PC-3 (cell line): ENCODE results near the gene PTPRN2. TPM values are rescaled to one million over a fixed set of nuclear protein-coding genes. Genes with fewer than 3 reads are reported as not detected.
A peak's percentile ranks its signal among the peaks of the same experiment; 100 is the strongest.

Experiments
- ATAC-seq: fragments of 200-7000 bp; cut with Tn5 transposase; 2 replicates; pipeline ENCODE4 v1.9.1; 2020; ENCODE audit warnings: mild to moderate bottlenecking, moderate library complexity
- BruUV-seq: library from RNA; stranded (reverse); fragments of 400-500 nt; replicated peaks from 2 replicates; lab custom pipeline; 2021; lab: Mats Ljungman, UMichigan
- CTCF ChIA-PET: fragments of 300-600 bp; sonication (Branson Sonifier 250); formaldehyde crosslinking; loops from one replicate; lab custom pipeline; 2022; ENCODE audit warnings: antibody characterized with exemption; lab: Charles Lee
- POLR2A ChIA-PET: fragments of 300-600 bp; sonication (Branson Sonifier 250); formaldehyde crosslinking; loops from one replicate; lab custom pipeline; 2022; ENCODE audit warnings: antibody characterized with exemption; ENCODE audit not compliant: unreplicated experiment; lab: Charles Lee
- DNase-seq: peaks from one replicate; pipeline ENCODE4 v3.0.0-alpha.2; 2015
- H2AFZ ChIP-seq: fragments of 300-600 bp; sonication (generic); 2 replicates; pipeline ENCODE4 v1.6.0; 2016; ENCODE audit warnings: antibody characterized with exemption, low read length
- H3F3A ChIP-seq: fragments of 300-600 bp; sonication (generic); one replicate; pipeline ENCODE4 v1.6.0; 2017; ENCODE audit warnings: antibody characterized with exemption, low read length, control low read depth, mild to moderate bottlenecking; ENCODE audit not compliant: unreplicated experiment
- H3K27ac ChIP-seq: fragments of 300-600 bp; sonication (generic); 2 replicates; pipeline ENCODE4 v1.5.1; 2016; ENCODE audit warnings: mild to moderate bottlenecking, low read length
- H3K27me3 ChIP-seq: fragments of 300-600 bp; sonication (generic); 2 replicates; pipeline ENCODE4 v1.6.1; 2016; ENCODE audit warnings: low read length, mixed read lengths
- H3K36me3 ChIP-seq: fragments of 300-600 bp; sonication (generic); 2 replicates; pipeline ENCODE4 v1.6.1; 2016; ENCODE audit warnings: low read depth, mixed run types, low read length, mixed read lengths
- H3K4me1 ChIP-seq: fragments of 300-600 bp; sonication (generic); 2 replicates; pipeline ENCODE4 v1.5.1; 2016; ENCODE audit warnings: low read length; ENCODE audit not compliant: insufficient read depth
- H3K4me2 ChIP-seq: fragments of 300-600 bp; sonication (generic); 2 replicates; pipeline ENCODE4 v1.6.0; 2016; ENCODE audit warnings: low read length
- H3K4me3 ChIP-seq: fragments of 300-600 bp; sonication (generic); 2 replicates; pipeline ENCODE4 v1.5.1; 2016; ENCODE audit warnings: mild to moderate bottlenecking, low read length, mixed read lengths
- H3K79me2 ChIP-seq: fragments of 300-600 bp; sonication (generic); 2 replicates; pipeline ENCODE4 v1.6.1; 2017; ENCODE audit warnings: low read length, mixed read lengths
- H3K9ac ChIP-seq: fragments of 300-600 bp; sonication (generic); 2 replicates; pipeline ENCODE4 v1.6.0; 2016; ENCODE audit warnings: mild to moderate bottlenecking, low read length
- H3K9me2 ChIP-seq: fragments of 300-600 bp; sonication (generic); replicated peaks from 2 replicates; pipeline ENCODE4 v1.6.1; 2016; ENCODE audit warnings: mixed run types, low read length, mixed read lengths
- H3K9me3 ChIP-seq: fragments of 300-600 bp; sonication (generic); 2 replicates; pipeline ENCODE4 v1.6.1; 2016; ENCODE audit warnings: low read length, mixed read lengths
- H4K20me1 ChIP-seq: fragments of 300-600 bp; sonication (generic); 2 replicates; pipeline ENCODE4 v1.6.1; 2016; ENCODE audit warnings: low read length, mixed read lengths
- EZH2 ChIP-seq: fragments of 300-600 bp; sonication (generic); IDR thresholded peaks from one replicate; pipeline ENCODE4 v1.6.1; 2017; ENCODE audit warnings: antibody characterized with exemption, mild to moderate bottlenecking, low read length; ENCODE audit not compliant: unreplicated experiment
- EZH2phosphoT487 ChIP-seq: fragments of 300-600 bp; sonication (generic); IDR thresholded peaks from 2 replicates; pipeline ENCODE4 v1.6.1; 2018; ENCODE audit warnings: mild to moderate bottlenecking, antibody characterized with exemption, low read length, borderline replicate concordance
- intact Hi-C: fragments of 100-400 bp; cut with micrococcal nuclease; formaldehyde crosslinking; loops from 2 replicates; pipeline ENCODE4 v1.9.0; 2023
- total RNA-seq: library from RNA; depleted of rRNA; stranded (reverse); fragments of >200 nt; gene quantifications from 2 replicates; pipeline ENCODE4 v1.2.3, GENCODE V29; 2014
- TF ChIP-seq, protein P1 (sequence below): fragments of 300-600 bp; sonication (generic); conservative IDR thresholded peaks from 2 replicates; pipeline ENCODE4 v1.5.1; 2017; ENCODE audit warnings: antibody characterized with exemption, low read depth, mild to moderate bottlenecking, low read length

Gene PTPRN2
- total RNA-seq, 1 experiment from 2014 or later, result 3.2 TPM

DNA sequence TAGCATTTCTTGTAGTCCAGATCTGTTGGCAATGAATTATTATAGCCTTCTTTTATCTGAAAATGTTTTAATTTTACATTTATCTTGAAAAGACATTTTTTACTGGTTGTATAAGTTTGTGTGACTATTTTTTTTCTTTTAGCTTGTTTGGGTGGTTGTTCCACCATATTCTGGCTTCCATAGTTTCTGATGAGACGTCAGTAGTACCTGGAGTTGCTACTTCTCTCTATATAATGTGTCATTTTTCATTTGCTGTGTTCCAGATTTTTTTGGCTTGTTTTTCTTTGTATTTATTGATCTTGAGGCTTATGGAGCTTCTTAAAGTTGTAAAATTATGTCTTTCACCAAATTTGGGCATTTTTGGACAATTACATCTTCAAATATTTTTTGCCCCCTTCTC, 1082.0 kb downstream of the PTPRN2 start:
- POLR2A ChIA-PET, result no interaction called here
- no peaks in the 10 kb centered on the region for H3K36me3 ChIP-seq

DNA sequence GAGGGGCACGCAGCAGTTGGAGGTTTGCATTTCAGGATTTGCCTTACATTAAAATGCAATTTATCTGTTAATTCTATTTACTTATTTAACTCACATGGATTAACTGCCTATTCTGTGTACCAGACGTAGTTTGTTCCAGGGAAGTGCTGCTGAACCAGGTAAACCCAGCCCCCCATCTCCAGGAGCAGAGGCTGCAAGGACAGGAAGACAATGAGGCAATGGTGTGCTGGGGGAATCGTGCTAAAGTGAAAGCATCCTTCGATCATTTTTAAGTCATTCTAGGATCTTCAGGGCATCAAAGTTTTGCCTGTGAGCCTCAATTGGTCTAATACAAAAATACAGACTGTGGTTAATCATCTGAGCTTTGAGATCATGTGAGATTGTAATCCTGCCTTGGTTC, 1084.4 kb downstream of the PTPRN2 start:
- H3K4me3 ChIP-seq, result no peak overlapping the region
- POLR2A ChIA-PET, result no interaction called here
- H3K9me3 ChIP-seq, result peaks cover 6% of the 10 kb centered on the region; the same call in 1 of the 2 replicates
- H4K20me1 ChIP-seq, result no peaks in the 10 kb centered on the region
- CTCF ChIA-PET, result no interaction called here
- BruUV-seq, result no TSS peak
- H2AFZ ChIP-seq, result no peak overlapping the region
- intact Hi-C loops, result no loop called here
- H3F3A ChIP-seq, result no peaks in the 10 kb centered on the region
- no peaks in the 10 kb centered on the region for H3K4me1 ChIP-seq
- H3K27ac ChIP-seq, result no peak overlapping the region
- TF ChIP-seq EZH2phosphoT487, result no peak
- no peak overlapping the region for H3K9ac ChIP-seq
- ATAC-seq, result no peak
- no peak for DNase-seq
- H3K4me2 ChIP-seq, result no peak overlapping the region
- H3K27me3 ChIP-seq, result peaks cover 13% of the 10 kb centered on the region; the same call in 1 of the 2 replicates
- H3K36me3 ChIP-seq, result no peaks in the 10 kb centered on the region
- H3K9me2 ChIP-seq, result no peaks in the 10 kb centered on the region
- no peaks in the 10 kb centered on the region for H3K79me2 ChIP-seq

More for the DNA sequence above, 1082.0 kb downstream of the PTPRN2 start:
- Histone ChIP-seq H3K27me3 (peaks cover 18% of the 10 kb centered on the region; the same call in 1 of the 2 replicates), H2AFZ (no peak overlapping the region), H3F3A (no peaks in the 10 kb centered on the region), H3K9ac (no peak overlapping the region), H3K4me2 (no peak overlapping the region), H3K4me1 (no peaks in the 10 kb centered on the region), H3K4me3 (no peak overlapping the region), H3K9me2 (no peaks in the 10 kb centered on the region), H3K9me3 (peaks cover 6% of the 10 kb centered on the region; the same call in 1 of the 2 replicates), H4K20me1 (no peaks in the 10 kb centered on the region), H3K79me2 (no peaks in the 10 kb centered on the region), H3K27ac (no peak overlapping the region)
- BruUV-seq, result no TSS peak
- TF ChIP-seq, protein P1, sequence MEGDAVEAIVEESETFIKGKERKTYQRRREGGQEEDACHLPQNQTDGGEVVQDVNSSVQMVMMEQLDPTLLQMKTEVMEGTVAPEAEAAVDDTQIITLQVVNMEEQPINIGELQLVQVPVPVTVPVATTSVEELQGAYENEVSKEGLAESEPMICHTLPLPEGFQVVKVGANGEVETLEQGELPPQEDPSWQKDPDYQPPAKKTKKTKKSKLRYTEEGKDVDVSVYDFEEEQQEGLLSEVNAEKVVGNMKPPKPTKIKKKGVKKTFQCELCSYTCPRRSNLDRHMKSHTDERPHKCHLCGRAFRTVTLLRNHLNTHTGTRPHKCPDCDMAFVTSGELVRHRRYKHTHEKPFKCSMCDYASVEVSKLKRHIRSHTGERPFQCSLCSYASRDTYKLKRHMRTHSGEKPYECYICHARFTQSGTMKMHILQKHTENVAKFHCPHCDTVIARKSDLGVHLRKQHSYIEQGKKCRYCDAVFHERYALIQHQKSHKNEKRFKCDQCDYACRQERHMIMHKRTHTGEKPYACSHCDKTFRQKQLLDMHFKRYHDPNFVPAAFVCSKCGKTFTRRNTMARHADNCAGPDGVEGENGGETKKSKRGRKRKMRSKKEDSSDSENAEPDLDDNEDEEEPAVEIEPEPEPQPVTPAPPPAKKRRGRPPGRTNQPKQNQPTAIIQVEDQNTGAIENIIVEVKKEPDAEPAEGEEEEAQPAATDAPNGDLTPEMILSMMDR, result no peak
- TF ChIP-seq EZH2, result no peak
- no peak for TF ChIP-seq EZH2phosphoT487
- no peak for DNase-seq
- CTCF ChIA-PET, result interaction anchor here (0.6 kb wide), 1 partner anchor 16 kb away, joined by 9 read pairs; no protein-coding TSS in a partner anchor
- intact Hi-C loops, result no loop called here
- ATAC-seq, result no peak

DNA sequence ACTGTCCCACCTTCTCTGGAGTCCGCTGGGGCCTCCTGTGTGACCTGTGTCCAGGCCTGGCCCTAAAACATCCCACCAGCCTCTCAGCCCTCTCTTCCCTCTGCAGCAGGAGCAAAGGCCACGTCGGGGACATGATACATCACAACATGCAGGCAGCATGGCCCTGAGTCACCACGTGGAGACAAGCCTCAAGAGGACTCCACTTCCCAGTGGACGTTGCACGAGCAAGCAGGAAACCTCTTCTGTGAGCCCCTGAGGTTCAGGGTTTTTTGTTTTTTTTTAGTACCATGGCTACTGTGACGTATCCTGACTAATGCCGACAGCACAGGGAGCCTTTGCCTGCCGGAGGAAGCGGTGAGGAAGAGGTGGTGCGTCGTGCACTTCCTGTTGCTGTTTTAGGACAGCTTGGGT, 1084.9 kb downstream of the PTPRN2 start:
- BruUV-seq, result no TSS peak
- Histone ChIP-seq H3F3A (no peaks in the 10 kb centered on the region), H3K27ac (no peak overlapping the region), H3K79me2 (no peaks in the 10 kb centered on the region), H4K20me1 (no peaks in the 10 kb centered on the region), H3K4me1 (no peaks in the 10 kb centered on the region), H3K9ac (no peak overlapping the region), H3K4me3 (no peak overlapping the region), H2AFZ (peak overlapping the region; percentile 53; the same call in 1 of the 2 replicates), H3K27me3 (peaks cover 9% of the 10 kb centered on the region; the same call in 1 of the 2 replicates), H3K4me2 (no peak overlapping the region), H3K9me3 (peaks cover 6% of the 10 kb centered on the region; the same call in 1 of the 2 replicates), H3K36me3 (no peaks in the 10 kb centered on the region), H3K9me2 (no peaks in the 10 kb centered on the region)
- ChIA-PET POLR2A (no interaction called here), CTCF (no interaction called here)
- peak; percentile 6 for DNase-seq
- TF ChIP-seq EZH2 (no peak), EZH2phosphoT487 (no peak)
- TF ChIP-seq, protein P1, result no peak
- peak; percentile 55 for ATAC-seq
- intact Hi-C loops, result no loop called here
